ENCODE results near the gene LETM1.
"Not testable (repeated sequence)": the region's sequence is repeated elsewhere in the genome, so short reads cannot be mapped to it uniquely, and the experiment has no call there.

The LETM1 gene

GRCh38 chr4:1852904-1853623 is 2.9 kb downstream of the LETM1 start:
- DNase-seq: no peak

- no peak for DNase-seq
Measured at GRCh38 chr4:1851575-1852410, 4.2 kb downstream of the LETM1 start.

- no peak for DNase-seq
Measured at GRCh38 chr4:1851160-1851559, 4.8 kb downstream of the LETM1 start.

- DNase-seq: no peak
Measured at GRCh38 chr4:1850276-1850675, 5.7 kb downstream of the LETM1 start.

- no peak for DNase-seq
Measured at GRCh38 chr4:1846580-1846979, 9.4 kb downstream of the LETM1 start.

- DNase-seq: not testable (repeated sequence)
Measured at GRCh38 chr4:1844618-1845017, 11.3 kb downstream of the LETM1 start.

GRCh38 chr4:1843852-1844251 is 12.1 kb downstream of the LETM1 start:
- peak in 36 of 58 donors; percentile 8 to 67 (median 33) for DNase-seq

GRCh38 chr4:1842993-1843448 is 12.9 kb downstream of the LETM1 start:
- DNase-seq: no peak

- no peak for DNase-seq
Measured at GRCh38 chr4:1842339-1842895, 13.5 kb downstream of the LETM1 start.

- no peak for DNase-seq
Measured at GRCh38 chr4:1841887-1842210, 14.1 kb downstream of the LETM1 start.

- no peak for DNase-seq
Measured at GRCh38 chr4:1841201-1841886, 14.6 kb downstream of the LETM1 start.

GRCh38 chr4:1839282-1839681 is 16.7 kb downstream of the LETM1 start:
- no peak for DNase-seq

- peak in 1 of 58 donors; percentile 52 for DNase-seq
Measured at GRCh38 chr4:1837069-1837468, 18.9 kb downstream of the LETM1 start.

- DNase-seq: no peak
Measured at GRCh38 chr4:1836650-1837049, 19.3 kb downstream of the LETM1 start.

GRCh38 chr4:1835836-1836235 is 20.1 kb downstream of the LETM1 start:
- DNase-seq: not testable (repeated sequence)

GRCh38 chr4:1834047-1834775 is 21.7 kb downstream of the LETM1 start:
- DNase-seq: peak in 9 of 58 donors; percentile 13 to 32 (median 24)

- DNase-seq: no peak
Measured at GRCh38 chr4:1833307-1834046, 22.5 kb downstream of the LETM1 start.

GRCh38 chr4:1832690-1833089 is 23.3 kb downstream of the LETM1 start:
- no peak for DNase-seq

GRCh38 chr4:1831331-1831730 is 24.6 kb downstream of the LETM1 start:
- DNase-seq: no peak

GRCh38 chr4:1830642-1831228 is 25.2 kb downstream of the LETM1 start:
- no peak for DNase-seq

Measured in anterior cingulate cortex (tissue), 58 donors.